GM19043 (cell line): Measurements from ENCODE around the gene ZNF101.
"Not testable (repeated sequence)": the region's sequence is repeated elsewhere in the genome, so short reads cannot be mapped to it uniquely, and the experiment has no call there.

Experiments used
- ATAC-seq: cut with Tn5 transposase; IDR thresholded peaks from one replicate; pipeline ENCODE4 v1.9.1; 2021; ENCODE audit warnings: low read depth; ENCODE audit not compliant: unreplicated experiment

The ZNF101 gene

GRCh38 chr19:19659646-19660245 is 8.9 kb upstream of the ZNF101 start:
- no peak for ATAC-seq

DNA sequence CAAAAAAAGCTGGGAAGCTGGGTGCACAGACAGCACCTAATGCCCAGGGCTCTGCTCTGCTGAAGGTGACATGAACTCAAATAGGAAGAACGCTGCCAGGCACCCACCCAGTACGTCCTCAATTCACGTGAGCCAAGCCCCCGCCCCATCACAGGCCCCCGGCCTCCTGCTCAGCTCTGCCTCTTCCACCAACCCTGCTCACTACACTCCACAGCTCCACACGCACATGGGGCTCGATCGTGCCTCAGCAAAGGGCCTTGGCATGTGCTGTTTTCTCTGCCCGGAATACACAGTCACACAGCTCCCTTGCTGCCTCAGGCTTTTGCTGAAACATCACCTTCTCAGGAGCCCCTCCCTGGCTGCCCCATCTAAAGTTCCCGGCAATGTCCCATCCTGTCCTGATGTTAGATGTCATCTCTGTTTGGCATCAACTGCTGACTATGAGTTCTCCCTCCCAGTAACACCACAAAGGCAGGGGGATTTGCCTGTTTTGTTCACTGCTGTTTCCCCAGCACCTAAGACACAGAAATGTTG is 7.4 kb upstream of the ZNF101 start:
- ATAC-seq: no peak

GRCh38 chr19:19661675-19662251 is 6.9 kb upstream of the ZNF101 start:
- ATAC-seq: peak; percentile 40

GRCh38 chr19:19662344-19662743 is 6.3 kb upstream of the ZNF101 start:
- ATAC-seq: no peak

DNA sequence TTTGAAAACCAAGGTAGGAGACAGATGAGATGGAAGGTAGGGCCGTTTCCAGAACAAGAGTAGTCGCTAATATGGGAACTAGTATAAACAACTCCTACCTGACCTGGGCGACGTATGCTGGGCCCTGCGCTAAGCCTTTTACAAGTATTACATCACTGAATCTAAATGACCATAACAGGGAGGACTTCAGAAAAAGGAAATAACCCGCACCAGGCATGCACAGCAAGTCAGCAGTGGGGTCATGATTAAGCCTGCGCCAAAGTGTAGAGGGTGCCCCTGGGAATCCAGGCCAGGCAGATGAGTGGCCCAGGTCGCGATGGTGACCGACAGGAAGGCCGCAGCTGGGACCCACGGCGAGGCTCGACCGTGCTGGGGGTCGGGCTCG is 5.8 kb upstream of the ZNF101 start:
- ATAC-seq: no peak

GRCh38 chr19:19663256-19664120 is 5.2 kb upstream of the ZNF101 start, which contains the start of gene ATP13A1:
Gene ATP13A1, minus strand, starts transcription at chr19:19663676. Its CDS starts 10 bp downstream, at chr19:19663666.
- ATAC-seq: peak; percentile 54

DNA sequence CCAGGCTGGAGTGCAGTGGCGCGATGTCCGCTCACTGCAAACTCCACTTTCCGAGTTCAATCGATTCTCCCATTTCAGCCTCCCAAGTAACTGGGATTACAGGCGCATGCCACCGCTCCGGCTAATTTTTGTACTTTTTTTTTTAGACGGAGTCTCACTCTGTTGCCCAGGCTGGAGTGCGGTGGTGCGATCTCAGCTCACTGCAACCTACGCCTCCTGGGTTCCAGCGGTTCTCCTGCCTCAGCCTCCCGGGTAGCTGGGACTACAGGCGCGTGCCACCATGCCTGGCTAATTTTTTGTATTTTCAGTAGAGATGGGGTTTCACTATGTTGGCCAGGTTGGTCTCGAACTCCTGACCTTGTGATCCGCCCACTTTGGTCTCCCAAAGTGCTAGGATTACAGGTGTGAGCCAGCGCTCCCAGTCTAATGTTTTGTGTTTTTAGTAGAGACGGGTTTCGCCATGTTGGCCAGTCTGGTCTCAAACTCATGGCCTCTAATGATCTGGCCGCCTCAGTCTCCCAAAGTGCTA is 3.2 kb upstream of the ZNF101 start:
- not testable (repeated sequence) for ATAC-seq

DNA sequence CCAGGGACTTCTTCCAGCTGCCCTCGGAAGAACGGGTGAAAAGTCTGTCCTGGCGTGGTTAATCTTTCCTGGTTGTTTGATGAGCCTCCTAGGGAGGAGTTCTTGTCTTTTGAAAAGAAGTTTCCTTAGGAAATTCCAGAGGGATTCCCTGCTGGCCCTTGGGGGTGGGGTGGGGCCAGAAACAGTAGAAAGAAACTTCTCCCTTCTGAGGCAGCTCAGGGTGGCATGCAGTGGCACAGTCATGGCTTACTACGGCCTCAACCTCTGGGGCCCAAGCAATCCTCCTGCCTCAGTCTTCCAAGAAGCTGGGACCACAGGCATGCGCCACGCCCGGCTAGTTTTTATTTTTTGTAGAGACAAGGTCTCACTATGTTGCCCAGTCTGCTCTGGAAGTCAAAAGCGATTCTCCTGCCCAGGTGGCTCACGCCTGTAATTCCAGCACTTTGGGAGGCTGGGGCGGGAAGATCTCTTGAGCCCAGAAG is 1.5 kb downstream of the ZNF101 start:
- ATAC-seq: no peak

DNA sequence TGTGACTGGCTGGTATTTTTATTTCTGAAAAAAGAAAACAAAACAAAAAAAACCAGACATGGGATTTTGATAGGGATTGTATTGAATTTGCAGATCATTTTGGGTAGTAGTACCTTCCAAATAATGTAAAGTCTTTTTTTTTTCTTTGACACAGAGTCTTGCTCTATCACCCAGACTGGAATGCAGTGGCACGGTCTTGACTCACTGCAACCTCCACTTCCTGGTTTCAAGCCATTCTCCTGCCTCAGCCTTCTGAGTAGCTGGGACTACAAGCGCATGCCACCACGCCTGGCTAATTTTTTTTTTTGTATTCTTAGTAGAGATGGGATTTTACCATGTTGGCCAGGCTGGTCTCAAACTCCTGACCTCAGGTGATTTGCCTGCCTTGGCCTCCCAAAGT is 4.2 kb downstream of the ZNF101 start:
- ATAC-seq: no peak

GRCh38 chr19:19674315-19674714 is 5.7 kb downstream of the ZNF101 start:
- no peak for ATAC-seq

DNA sequence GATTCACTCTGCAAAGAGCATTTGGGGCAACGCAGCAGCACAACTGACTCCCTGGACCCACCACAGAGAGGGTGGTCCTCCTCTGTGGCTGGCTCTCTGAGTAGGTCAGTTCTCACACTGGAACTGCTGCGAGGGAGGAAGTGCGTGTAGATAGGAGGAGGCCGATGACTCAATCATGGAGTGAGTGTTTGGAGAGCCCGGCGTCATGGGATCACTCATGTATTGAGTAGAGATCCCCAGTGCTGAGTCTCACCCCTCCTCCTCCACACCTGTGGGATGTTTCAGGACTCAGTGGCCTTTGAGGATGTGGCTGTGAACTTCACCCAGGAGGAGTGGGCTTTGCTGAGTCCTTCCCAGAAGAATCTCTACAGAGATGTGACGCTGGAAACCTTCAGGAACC is 8.9 kb downstream of the ZNF101 start:
- no peak for ATAC-seq

GRCh38 chr19:19679176-19680073 is 10.8 kb downstream of the ZNF101 start:
- ATAC-seq: no peak

- not testable (repeated sequence) for ATAC-seq
Measured at GRCh38 chr19:19686119-19686518, 17.5 kb downstream of the ZNF101 start.

GRCh38 chr19:19686580-19686979 is 17.9 kb downstream of the ZNF101 start:
- ATAC-seq: no peak

DNA sequence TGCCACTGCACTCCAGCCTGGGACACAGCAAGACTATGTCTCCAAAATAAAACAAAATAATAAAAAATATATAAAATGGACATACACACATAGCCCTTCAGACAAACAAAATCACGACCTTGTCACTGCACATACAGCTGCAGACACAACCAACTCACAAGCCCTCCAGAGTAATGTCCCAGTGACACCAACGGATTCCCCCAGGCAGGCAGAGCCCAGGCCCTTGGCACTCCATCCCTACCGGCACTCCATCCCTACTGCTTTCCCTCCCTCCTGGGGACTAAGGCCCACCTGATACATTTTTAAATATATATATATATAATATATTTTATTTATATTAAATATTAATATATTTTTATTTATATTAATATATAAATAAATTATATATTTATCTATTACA is 18.5 kb downstream of the ZNF101 start:
- no peak for ATAC-seq

DNA sequence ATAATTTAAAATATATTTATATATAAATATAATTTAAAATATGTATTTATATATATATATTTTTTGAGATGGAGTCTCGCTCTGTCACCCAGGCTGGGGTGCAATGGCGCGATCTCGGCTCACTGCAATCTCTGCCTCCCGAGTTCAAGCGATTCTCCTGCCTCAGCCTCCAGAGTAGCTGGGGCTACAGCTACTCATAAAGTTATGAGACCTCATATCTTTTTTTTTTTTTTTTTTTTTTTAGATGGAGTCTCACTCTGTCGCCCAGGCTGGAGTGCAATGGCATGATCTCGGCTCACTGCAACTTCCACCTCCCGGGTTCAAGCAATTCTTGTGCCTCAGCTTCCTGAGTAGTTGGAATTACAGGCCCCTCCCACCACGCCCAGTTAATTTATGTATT is 20.4 kb downstream of the ZNF101 start:
- not testable (repeated sequence) for ATAC-seq

DNA sequence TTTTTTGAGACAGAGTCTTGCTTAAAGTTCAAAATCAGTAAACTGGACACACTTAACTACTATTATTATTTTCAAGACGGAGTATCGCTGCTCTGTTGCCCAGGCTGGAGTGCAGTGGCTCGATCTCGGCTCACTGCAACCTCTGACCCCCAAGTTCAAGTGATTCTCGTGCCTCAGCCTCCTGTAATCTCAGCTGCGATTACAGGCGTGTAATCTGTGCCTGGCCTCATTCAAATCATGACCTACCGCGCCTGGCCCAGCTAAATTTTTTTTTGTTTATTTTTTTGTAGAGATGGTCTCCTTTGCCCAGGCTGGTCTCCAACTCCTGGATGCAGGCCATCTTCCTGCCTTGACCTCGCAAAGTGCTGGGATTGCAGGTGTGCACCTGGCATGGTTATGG is 23.0 kb downstream of the ZNF101 start:
- no peak for ATAC-seq

DNA sequence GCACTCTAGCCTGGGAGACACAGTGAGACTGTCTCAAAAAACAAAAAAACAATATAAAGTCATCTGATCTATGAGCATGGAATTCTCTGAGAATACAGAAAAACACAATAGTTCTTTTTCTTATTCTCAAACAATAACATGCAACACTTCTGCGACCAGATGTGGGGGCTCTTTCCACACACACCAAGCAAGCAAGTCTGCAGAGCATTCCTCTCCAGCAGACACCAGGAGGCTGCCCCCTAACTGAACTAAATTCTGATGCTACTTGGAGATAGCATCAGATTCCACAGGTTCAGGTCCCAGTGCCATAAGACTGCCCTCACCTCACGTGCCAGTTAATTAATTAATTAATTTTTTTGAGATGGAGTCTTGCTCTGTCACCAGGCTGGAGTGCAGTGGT is 27.7 kb downstream of the ZNF101 start:
- no peak for ATAC-seq

- no peak for ATAC-seq
Measured at GRCh38 chr19:19697589-19697988, 28.9 kb downstream of the ZNF101 start.

- ATAC-seq: not testable (repeated sequence)
Measured at GRCh38 chr19:19700493-19700892, 31.9 kb downstream of the ZNF101 start.
